ENCODE data around the gene SIGMAR1. TPM values are rescaled to one million over a fixed set of nuclear protein-coding genes. Genes with fewer than 3 reads are reported as not detected.
"Not testable (repeated sequence)": the region's sequence is repeated elsewhere in the genome, so short reads cannot be mapped to it uniquely, and the experiment has no call there.

Gene SIGMAR1
- total and polyA plus RNA-seq, 2 donors, result 18.2 to 103 TPM

- Histone ChIP-seq H3K4me1 (ENCODE audit: insufficient read depth) (peaks cover 2% of the 10 kb centered on the region), H3K4me3 (ENCODE audit: low read depth, low read length) (no peak overlapping the region), H3K27ac (ENCODE audit: low read depth) (no peak overlapping the region), H3K36me3 (ENCODE audit: insufficient read depth) (no peaks in the 10 kb centered on the region)
- DNase-seq (ENCODE audit: extremely low spot score), result no peak
- 55% methylated on average over 5 of the region's 5 CpGs for WGBS
Observed at GRCh38 chr9:34650816-34651215, 13.2 kb upstream of the SIGMAR1 start.

- 92% methylated on average over 8 of the region's 8 CpGs for WGBS
- Histone ChIP-seq H3K4me3 (ENCODE audit: low read depth, low read length) (no peak overlapping the region), H3K27ac (ENCODE audit: low read depth) (no peak overlapping the region), H3K4me1 (ENCODE audit: insufficient read depth) (peaks cover 2% of the 10 kb centered on the region), H3K36me3 (ENCODE audit: insufficient read depth) (no peaks in the 10 kb centered on the region)
- no peak for DNase-seq (ENCODE audit: extremely low spot score)
Observed at GRCh38 chr9:34648673-34649072, 11.1 kb upstream of the SIGMAR1 start.

GRCh38 chr9:34647651-34648050 is 10.1 kb upstream of the SIGMAR1 start:
- WGBS, result 57% methylated on average over 10 of the region's 10 CpGs
- Histone ChIP-seq H3K4me3 (ENCODE audit: low read depth, low read length) (peak overlapping the region; percentile 59), H3K36me3 (ENCODE audit: insufficient read depth) (no peaks in the 10 kb centered on the region), H3K4me1 (ENCODE audit: insufficient read depth) (peaks cover 2% of the 10 kb centered on the region), H3K27ac (ENCODE audit: low read depth) (no peak overlapping the region)
- DNase-seq (ENCODE audit: extremely low spot score), result no peak

- H3K4me1 ChIP-seq (ENCODE audit: insufficient read depth), result peaks cover 2% of the 10 kb centered on the region
- 5% methylated on average over 8 of the region's 8 CpGs for WGBS
- peak overlapping the region; percentile 59 for H3K4me3 ChIP-seq (ENCODE audit: low read depth, low read length)
- no peak for DNase-seq (ENCODE audit: extremely low spot score)
- H3K27ac ChIP-seq (ENCODE audit: low read depth), result peak overlapping the region; percentile 62
- no peaks in the 10 kb centered on the region for H3K36me3 ChIP-seq (ENCODE audit: insufficient read depth)
Observed at GRCh38 chr9:34647084-34647403, 9.5 kb upstream of the SIGMAR1 start.

DNA sequence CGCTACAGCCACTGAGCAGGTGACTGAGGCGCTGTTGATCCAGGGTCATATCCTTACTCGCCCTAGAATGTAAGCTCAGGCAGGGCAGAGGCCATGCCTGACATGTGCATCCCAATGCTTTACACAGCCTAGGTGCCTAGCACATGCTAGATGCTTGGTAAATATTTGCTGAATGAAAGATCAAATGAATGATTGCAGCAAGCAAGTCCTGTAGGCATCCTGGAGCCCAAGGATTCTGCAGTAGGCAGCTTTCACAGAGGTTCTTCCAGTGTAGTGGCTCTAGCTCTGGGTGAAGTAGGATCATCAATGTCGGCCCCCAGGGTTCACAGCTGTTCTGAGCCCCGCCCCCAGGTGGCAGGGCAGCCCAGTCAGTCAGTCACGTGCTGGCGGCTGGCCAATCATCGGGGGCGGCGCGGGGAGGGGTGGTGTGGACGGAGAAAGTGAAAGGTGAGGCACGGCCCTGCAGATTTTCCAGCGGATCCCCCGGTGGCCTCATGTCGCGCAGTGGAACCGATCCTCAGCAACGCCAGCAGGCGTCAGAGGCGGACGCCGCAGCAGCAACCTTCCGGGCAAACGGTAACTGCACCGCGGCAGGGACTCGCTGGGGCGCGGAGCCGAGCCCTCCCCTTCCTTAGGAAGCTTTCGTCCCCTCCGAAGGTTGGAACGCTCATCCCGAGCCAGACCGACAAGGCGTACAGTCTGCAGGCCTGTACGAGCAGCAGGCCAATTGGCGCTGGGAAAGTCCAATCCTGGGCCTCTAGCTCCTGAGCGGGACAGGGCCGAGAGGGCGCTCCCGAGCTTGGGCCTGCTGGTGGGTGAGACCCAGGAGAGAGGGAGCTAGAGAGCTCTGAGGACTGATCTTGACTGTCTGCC is 8.9 kb upstream of the SIGMAR1 start, which contains the start of gene GALT:
Gene GALT, plus strand, starts transcription at position 465 of the 873 bp plus-strand sequence. Its CDS starts 30 bp downstream, at position 495.
- peak; percentile 80 for DNase-seq (ENCODE audit: extremely low spot score)
- no peaks in the 10 kb centered on the region for H3K36me3 ChIP-seq (ENCODE audit: insufficient read depth)
- 5% methylated on average over 43 of the region's 43 CpGs for whole genome bisulfite sequencing
- peak within 1 kb of the TSS; percentile 59 for H3K4me3 ChIP-seq (ENCODE audit: low read depth, low read length)
- H3K27ac ChIP-seq (ENCODE audit: low read depth), result peak within 1 kb of the TSS; percentile 62
- peaks cover 2% of the 10 kb centered on the region for H3K4me1 ChIP-seq (ENCODE audit: insufficient read depth)

GRCh38 chr9:34644766-34645314 is 7.3 kb upstream of the SIGMAR1 start:
- peaks cover 2% of the 10 kb centered on the region for H3K4me1 ChIP-seq (ENCODE audit: insufficient read depth)
- no peak overlapping the region for H3K4me3 ChIP-seq (ENCODE audit: low read depth, low read length)
- DNase-seq (ENCODE audit: extremely low spot score), result no peak

GRCh38 chr9:34642679-34643078 is 5.1 kb upstream of the SIGMAR1 start:
- H3K27ac ChIP-seq (ENCODE audit: low read depth), result no peak overlapping the region
- no peak overlapping the region for H3K4me3 ChIP-seq (ENCODE audit: low read depth, low read length)
- H3K4me1 ChIP-seq (ENCODE audit: insufficient read depth), result peaks cover 2% of the 10 kb centered on the region
- no peak for DNase-seq (ENCODE audit: extremely low spot score)
- 98% methylated on average over 1 of the region's 1 CpG for WGBS
- no peaks in the 10 kb centered on the region for H3K36me3 ChIP-seq (ENCODE audit: insufficient read depth)

More at GRCh38 chr9:34644766-34645314, 7.3 kb upstream of the SIGMAR1 start:
- Histone ChIP-seq H3K36me3 (ENCODE audit: insufficient read depth) (no peaks in the 10 kb centered on the region), H3K27ac (ENCODE audit: low read depth) (no peak overlapping the region)

- WGBS, result 83% methylated on average over 8 of the region's 8 CpGs
- not testable (repeated sequence) for H3K27ac ChIP-seq (ENCODE audit: low read depth); DNase-seq (ENCODE audit: extremely low spot score); H3K4me3 ChIP-seq (ENCODE audit: low read depth, low read length); H3K4me1 ChIP-seq (ENCODE audit: insufficient read depth); H3K36me3 ChIP-seq (ENCODE audit: insufficient read depth)
Observed at GRCh38 chr9:34639322-34639721, 1.7 kb upstream of the SIGMAR1 start.

- Histone ChIP-seq H3K27ac (ENCODE audit: low read depth) (no peak overlapping the region), H3K4me1 (ENCODE audit: insufficient read depth) (no peaks in the 10 kb centered on the region), H3K4me3 (ENCODE audit: low read depth, low read length) (peak overlapping the region; percentile 52), H3K36me3 (ENCODE audit: insufficient read depth) (no peaks in the 10 kb centered on the region)
- no peak for DNase-seq (ENCODE audit: extremely low spot score)
- WGBS, result 14% methylated on average over 7 of the region's 7 CpGs
Observed at GRCh38 chr9:34638138-34638445, 505 bp upstream of the SIGMAR1 start.

DNA sequence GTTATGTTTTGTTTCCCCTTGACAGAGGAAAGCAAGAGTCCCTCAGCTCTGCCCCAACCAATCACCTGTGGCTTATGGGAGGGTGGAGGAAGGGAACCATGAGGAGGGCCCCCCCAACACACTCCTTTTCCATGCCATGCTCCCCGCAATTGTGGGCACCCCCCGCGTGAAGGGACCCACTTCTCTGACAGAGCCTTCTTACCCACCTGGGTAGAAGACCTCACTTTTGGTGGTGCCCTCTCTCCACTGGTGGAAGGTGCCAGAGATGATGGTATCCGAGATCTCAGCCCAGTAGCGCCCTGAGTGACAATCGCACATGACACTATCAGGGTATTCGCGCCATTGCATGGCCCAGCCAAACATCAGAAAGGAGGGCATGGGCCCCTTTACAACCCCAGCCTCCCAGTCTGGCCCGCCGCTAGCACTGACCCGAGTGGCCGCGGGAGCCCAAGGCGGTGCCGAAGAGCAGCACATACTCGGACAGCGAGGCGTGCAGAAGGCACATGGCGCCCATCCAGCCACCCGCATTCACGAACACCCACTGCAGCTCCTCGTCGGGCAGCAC is 714 bp downstream of the SIGMAR1 start:
- WGBS, result 8% methylated on average over 23 of the region's 23 CpGs
- Histone ChIP-seq H3K27ac (ENCODE audit: low read depth) (no peak overlapping the region), H3K4me3 (ENCODE audit: low read depth, low read length) (peak overlapping the region; percentile 52), H3K36me3 (ENCODE audit: insufficient read depth) (no peaks in the 10 kb centered on the region), H3K4me1 (ENCODE audit: insufficient read depth) (no peaks in the 10 kb centered on the region)
- DNase-seq (ENCODE audit: extremely low spot score), result no peak

GRCh38 chr9:34635556-34635955 is 2.0 kb downstream of the SIGMAR1 start:
- Histone ChIP-seq H3K4me1 (ENCODE audit: insufficient read depth) (no peaks in the 10 kb centered on the region), H3K36me3 (ENCODE audit: insufficient read depth) (no peaks in the 10 kb centered on the region), H3K4me3 (ENCODE audit: low read depth, low read length) (no peak overlapping the region), H3K27ac (ENCODE audit: low read depth) (no peak overlapping the region)
- no peak for DNase-seq (ENCODE audit: extremely low spot score)
- 92% methylated on average over 14 of the region's 14 CpGs for WGBS

DNA sequence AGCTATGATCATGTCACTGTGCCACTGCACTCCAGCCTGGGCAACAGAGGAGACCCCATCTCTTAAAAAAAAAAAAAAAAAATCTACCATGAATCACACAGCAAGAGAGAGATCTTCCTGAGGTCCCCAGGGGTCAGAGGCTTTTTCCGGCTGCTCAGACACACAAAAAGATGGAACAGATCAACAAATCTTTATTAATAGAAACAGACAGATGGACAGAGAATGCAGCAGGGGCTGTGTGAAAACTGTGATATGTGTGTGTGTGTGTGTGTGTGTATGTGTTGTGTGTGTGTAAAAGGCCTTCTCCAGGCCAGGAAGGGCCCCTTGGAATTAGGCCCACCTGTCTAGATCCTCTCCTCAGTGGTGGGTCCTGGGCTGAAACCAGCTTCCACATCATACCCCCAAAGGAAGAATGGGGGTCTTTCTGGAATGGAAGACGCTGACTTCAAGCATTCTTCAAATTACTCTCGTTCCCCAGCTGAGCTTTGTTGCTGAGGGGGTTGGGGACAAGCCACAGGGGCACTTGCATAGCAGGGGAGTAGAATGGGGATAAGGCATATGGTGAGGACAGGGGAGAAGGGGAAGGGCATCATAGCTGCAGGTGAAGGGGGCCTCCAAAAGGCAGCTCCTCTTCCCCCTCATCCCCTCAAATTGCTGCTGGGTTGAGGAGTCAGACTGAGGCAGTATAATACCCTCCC is 2.9 kb downstream of the SIGMAR1 start:
- no peak for DNase-seq (ENCODE audit: extremely low spot score)
- H3K4me3 ChIP-seq (ENCODE audit: low read depth, low read length), result no peak overlapping the region
- no peaks in the 10 kb centered on the region for H3K4me1 ChIP-seq (ENCODE audit: insufficient read depth)
- H3K36me3 ChIP-seq (ENCODE audit: insufficient read depth), result no peaks in the 10 kb centered on the region
- WGBS, result 64% methylated on average over 3 of the region's 3 CpGs
- H3K27ac ChIP-seq (ENCODE audit: low read depth), result no peak overlapping the region

DNA sequence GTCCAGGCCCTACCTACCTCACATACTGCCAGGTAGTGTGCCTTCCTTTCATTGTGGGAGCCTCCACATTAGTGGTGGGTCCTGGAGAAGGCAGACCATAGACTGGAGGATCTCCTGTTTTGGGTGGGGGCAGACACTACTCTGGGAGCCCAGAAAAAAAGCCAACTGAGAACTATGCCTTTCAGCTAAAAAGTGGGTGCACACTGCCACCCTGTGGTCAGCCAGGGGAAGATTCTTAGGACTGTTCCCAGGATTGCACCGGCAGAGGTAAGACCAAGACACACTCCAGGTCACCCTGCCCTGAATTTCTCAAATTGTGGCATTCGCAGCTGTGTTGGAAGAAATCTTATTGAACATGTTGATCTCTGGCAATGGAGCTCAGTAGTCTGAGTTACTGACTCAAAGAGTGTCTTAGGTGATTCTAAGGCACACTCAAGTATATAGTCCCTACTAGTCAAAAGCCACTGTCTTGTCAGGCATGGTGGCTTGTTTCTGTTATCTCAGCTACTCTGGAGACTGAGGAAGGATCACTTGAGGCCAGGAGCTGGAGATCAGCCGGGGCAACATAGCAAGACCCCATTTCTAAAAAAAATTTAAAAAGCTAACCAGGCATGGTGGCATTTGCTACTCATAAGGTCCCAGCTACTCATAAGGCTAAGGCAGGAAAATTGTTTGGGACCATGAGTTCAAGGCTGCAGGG is 3.6 kb downstream of the SIGMAR1 start:
- H3K4me1 ChIP-seq (ENCODE audit: insufficient read depth), result no peaks in the 10 kb centered on the region
- H3K4me3 ChIP-seq (ENCODE audit: low read depth, low read length), result no peak overlapping the region
- no peak for DNase-seq (ENCODE audit: extremely low spot score)

More for the DNA sequence above, 3.6 kb downstream of the SIGMAR1 start:
- H3K27ac ChIP-seq (ENCODE audit: low read depth), result no peak overlapping the region
- no peaks in the 10 kb centered on the region for H3K36me3 ChIP-seq (ENCODE audit: insufficient read depth)
- WGBS, result 28% methylated on average over 3 of the region's 3 CpGs
